Measurements from ENCODE around the gene NDUFA7.

DNA sequence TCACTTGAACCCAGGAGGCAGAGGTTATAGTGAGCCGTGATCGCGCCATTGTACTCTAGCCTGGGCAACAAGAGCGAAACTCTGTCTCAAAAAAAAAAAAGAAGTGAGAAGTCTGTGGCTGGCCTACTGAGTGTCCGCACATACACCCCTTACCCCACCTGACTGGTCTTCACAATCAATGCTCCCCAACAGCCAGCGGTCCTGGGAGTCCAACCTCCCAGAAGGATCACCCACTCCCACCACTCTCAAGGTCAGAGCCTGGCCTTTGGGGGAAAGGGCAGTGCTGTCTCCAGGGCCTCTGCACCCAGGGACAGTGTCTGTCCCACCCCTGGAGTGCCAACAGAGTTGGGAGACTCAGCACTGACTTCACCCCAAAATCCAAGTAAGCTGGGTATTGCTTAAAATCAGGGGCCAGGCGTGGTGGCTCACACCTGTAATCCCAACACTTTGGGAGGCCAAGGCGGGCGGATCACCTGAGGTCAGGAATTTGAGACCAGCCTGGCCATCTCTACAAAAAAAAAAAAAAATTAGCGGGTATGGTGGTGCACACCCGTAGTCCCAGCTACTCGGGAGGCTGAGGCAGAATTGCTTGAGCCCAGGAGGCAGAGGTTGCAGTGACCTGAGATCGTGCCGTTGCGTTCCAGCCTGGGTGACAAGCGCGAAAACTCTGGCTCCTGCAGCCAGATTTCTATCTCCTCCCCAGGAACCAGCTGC lies 10.7 kb downstream of the NDUFA7 start:
- TF ChIP-seq CTCF (IDR thresholded peaks at IDR 0.05), result no peak
- TF ChIP-seq EP300 (IDR thresholded peaks at IDR 0.05; ENCODE audit: borderline replicate concordance in 1 of 2, low read depth in 1 of 2, low read length in 1 of 2), result no peak
- no peak for TF ChIP-seq RFX5 (IDR thresholded peaks at IDR 0.05; ENCODE audit: low read length)
- TF ChIP-seq RAD21 (IDR thresholded peaks at IDR 0.05; ENCODE audit: low read length), result no peak
- no peak for TF ChIP-seq POLR2AphosphoS5 (IDR thresholded peaks at IDR 0.05; ENCODE audit: low read depth, low read length)
- TF ChIP-seq EZH2phosphoT487 (IDR thresholded peaks at IDR 0.05; ENCODE audit: borderline replicate concordance, low read depth), result no peak
- TF ChIP-seq CHD2 (IDR thresholded peaks at IDR 0.05; ENCODE audit: low read length, partially characterized antibody), result no peak
- TF ChIP-seq IRF3 (IDR thresholded peaks at IDR 0.05; ENCODE audit: low read depth, low read length), result no peak
- no peak for TF ChIP-seq TEAD4 (IDR thresholded peaks at IDR 0.05; ENCODE audit: borderline replicate concordance, insufficient read depth)
- TF ChIP-seq FOSL2 (IDR thresholded peaks at IDR 0.05; ENCODE audit: borderline replicate concordance, low read depth), result no peak
- TF ChIP-seq, protein P1, sequence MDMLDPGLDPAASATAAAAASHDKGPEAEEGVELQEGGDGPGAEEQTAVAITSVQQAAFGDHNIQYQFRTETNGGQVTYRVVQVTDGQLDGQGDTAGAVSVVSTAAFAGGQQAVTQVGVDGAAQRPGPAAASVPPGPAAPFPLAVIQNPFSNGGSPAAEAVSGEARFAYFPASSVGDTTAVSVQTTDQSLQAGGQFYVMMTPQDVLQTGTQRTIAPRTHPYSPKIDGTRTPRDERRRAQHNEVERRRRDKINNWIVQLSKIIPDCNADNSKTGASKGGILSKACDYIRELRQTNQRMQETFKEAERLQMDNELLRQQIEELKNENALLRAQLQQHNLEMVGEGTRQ (IDR thresholded peaks at IDR 0.05; ENCODE audit: borderline replicate concordance, low read depth, low read length), result no peak
